Right lobe of liver (tissue), 6 donors: ENCODE measurements around the gene CDH13. TPM values are rescaled to one million over a fixed set of nuclear protein-coding genes. Genes with fewer than 3 reads are reported as not detected.

Experiments used
- ATAC-seq, 4 donors: fragments of 200-7000 bp; cut with Tn5 transposase; one replicate each; pipeline ENCODE4 v1.9.1; 2020; ENCODE audit warnings: mild to moderate bottlenecking in 4 of 4, moderate library complexity in 4 of 4
- DNase-seq, 3 donors: peaks; one replicate each; pipeline ENCODE4 v3.0.0-alpha.2; 2020
- H3K27ac ChIP-seq, 3 donors: fragments of 200-600 bp; one replicate each; pipeline ENCODE4 v1.8.0; 2022
- H3K27me3 ChIP-seq, 2 donors: fragments of 200-600 bp; one replicate each; pipeline ENCODE4 v1.8.0; 2022
- H3K36me3 ChIP-seq, 4 donors: fragments of 200-600 bp; sonication (generic) in 1 of 4; one replicate each; pipeline versions ENCODE4 v1.5.1 to v1.8.0; 2017 to 2022; ENCODE audit warnings: control low read depth in 1 of 4
- H3K4me1 ChIP-seq, 4 donors: fragments of 200-600 bp; sonication (generic) in 1 of 4; one replicate each; pipeline versions ENCODE4 v1.5.1 to v1.8.0; 2017 to 2022; ENCODE audit warnings: control low read depth in 1 of 4
- H3K4me3 ChIP-seq, 3 donors: fragments of 200-600 bp; one replicate each; pipeline ENCODE4 v1.8.0; 2022
- H3K9me3 ChIP-seq, 4 donors: fragments of 200-600 bp; sonication (generic) in 1 of 4; one replicate each; pipeline versions ENCODE4 v1.5.1 to v1.8.0; 2017 to 2022; ENCODE audit warnings: control low read depth in 1 of 4
- POLR2A ChIP-seq: fragments of 450-650 bp; IDR thresholded peaks from one replicate; pipeline ENCODE4 v1.6.1; 2017; ENCODE audit warnings: antibody characterized with exemption, mild to moderate bottlenecking
- WGBS: methylation state at CpG from one replicate; pipeline ENCODE4 v1.1.6; 2018; ENCODE audit warnings: low coverage, low lambda C conversion rate; ENCODE audit not compliant: insufficient coverage; ENCODE audit errors: missing lambda C conversion rate; 5-methylcytosine and 5-hydroxymethylcytosine counted together
- intact Hi-C, 2 donors: fragments of 100-400 bp; cut with DNase I; formaldehyde crosslinking; loops; one replicate each; pipeline versions ENCODE4 v1.11.2 to v1.14.1; 2022
- total RNA-seq, 6 experiments: library from RNA; depleted of rRNA in 2 of 6; stranded (reverse); fragments of >200 nt in 2 of 6; fragmentation: NEBNext Ultra II Directional in 3 of 6; extraction: Animal tissue kit (Norgen Biotek cat#: 25700) in 3 of 6; gene quantifications; one replicate each; pipeline versions ENCODE4 v1.1.0 to v1.2.4, GENCODE V29; 2016 to 2023
- TF ChIP-seq, protein P1 (sequence below), 4 donors: fragments of 200-600 bp in 3 of 4; fragments of 450-650 bp in 1 of 4; IDR thresholded peaks; one replicate each; pipeline versions ENCODE4 v1.5.1 to v1.8.0; 2016 to 2022; ENCODE audit warnings: antibody characterized with exemption in 4 of 4, mild to moderate bottlenecking in 2 of 4
- donor health status: DM: no; HTN: yes; CAD: no.
- donor health status: DM: no; HTN: no; CAD: no.
- donor health status: DM: no; HTN: no; CAD: no.
- donor health status: DM: no; HTN: yes; CAD: no.
- donor health status: DM: no; HTN: yes; CAD: no.

CDH13 gene
- total RNA-seq, 6 experiments from 2014 or later = 0.13 to 4.6 (median 0.49) TPM

DNA sequence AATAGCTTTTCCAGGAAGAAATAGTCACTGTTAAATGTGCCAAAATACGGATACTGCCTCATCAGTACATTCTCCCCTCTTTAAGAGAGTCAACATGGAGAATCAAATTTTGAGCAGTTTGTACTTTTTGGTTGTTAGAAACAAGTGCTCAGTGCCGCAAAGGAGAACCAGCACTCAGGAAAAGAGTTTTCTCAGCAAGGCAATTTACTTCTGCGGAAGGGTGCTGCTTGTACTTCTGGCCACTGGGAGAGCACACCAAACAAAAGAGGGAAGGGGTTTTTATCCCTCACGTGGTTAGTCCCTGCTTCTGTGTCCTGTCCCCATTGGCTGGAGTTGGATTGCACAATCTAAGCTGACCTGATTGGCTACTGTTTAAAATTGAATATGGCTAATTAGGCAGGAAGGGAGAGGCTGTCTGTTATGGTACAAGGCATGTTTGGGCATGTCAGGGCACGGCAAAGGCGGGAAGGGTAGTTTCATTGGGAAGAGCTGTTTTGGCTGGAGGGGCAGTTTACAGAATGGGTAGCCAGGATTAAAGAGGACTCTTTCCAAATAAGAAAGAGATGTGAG is 499.3 kb downstream of the CDH13 start:
- intact Hi-C loops = no loop called here
- H3K27me3 ChIP-seq = no peaks in the 10 kb centered on the region
- TF ChIP-seq POLR2A = no peak
- TF ChIP-seq, protein P1, sequence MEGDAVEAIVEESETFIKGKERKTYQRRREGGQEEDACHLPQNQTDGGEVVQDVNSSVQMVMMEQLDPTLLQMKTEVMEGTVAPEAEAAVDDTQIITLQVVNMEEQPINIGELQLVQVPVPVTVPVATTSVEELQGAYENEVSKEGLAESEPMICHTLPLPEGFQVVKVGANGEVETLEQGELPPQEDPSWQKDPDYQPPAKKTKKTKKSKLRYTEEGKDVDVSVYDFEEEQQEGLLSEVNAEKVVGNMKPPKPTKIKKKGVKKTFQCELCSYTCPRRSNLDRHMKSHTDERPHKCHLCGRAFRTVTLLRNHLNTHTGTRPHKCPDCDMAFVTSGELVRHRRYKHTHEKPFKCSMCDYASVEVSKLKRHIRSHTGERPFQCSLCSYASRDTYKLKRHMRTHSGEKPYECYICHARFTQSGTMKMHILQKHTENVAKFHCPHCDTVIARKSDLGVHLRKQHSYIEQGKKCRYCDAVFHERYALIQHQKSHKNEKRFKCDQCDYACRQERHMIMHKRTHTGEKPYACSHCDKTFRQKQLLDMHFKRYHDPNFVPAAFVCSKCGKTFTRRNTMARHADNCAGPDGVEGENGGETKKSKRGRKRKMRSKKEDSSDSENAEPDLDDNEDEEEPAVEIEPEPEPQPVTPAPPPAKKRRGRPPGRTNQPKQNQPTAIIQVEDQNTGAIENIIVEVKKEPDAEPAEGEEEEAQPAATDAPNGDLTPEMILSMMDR (IDR thresholded peaks at IDR 0.05) = no peak
- DNase-seq (no peak), ATAC-seq (no peak)
- no peak overlapping the region for H3K27ac ChIP-seq
- H3K36me3 ChIP-seq = no peaks in the 10 kb centered on the region
- H3K4me3 ChIP-seq = no peak overlapping the region
- no peaks in the 10 kb centered on the region for H3K9me3 ChIP-seq
- 82% methylated on average over 6 of the region's 6 CpGs for WGBS
- H3K4me1 ChIP-seq = no peaks in the 10 kb centered on the region

DNA sequence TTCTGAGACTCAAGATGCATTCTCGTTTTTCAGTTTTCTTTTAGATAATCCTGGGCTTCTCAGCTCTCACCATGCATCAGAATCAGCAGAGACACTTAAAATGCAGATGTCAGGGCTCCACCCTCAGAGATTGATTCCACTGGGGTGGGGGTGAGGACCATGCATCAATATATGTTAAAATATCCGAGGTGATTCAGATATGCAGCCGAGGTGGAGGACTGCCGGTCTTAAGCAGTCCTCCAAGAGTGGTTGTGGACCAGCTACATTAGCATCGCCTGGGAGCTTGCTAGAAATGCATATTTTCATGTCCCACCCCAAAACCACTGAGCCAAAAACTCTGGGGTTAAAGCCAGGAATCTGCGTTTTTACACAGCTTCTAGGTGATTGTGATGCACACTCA is 501.3 kb downstream of the CDH13 start:
- H3K4me1 ChIP-seq = no peaks in the 10 kb centered on the region
- intact Hi-C loops = no loop called here
- no peak overlapping the region for H3K27ac ChIP-seq
- no peaks in the 10 kb centered on the region for H3K27me3 ChIP-seq
- no peak for DNase-seq
- H3K9me3 ChIP-seq = no peaks in the 10 kb centered on the region
- WGBS = 55% methylated on average over 5 of the region's 6 CpGs
- no peak for ATAC-seq
- TF ChIP-seq POLR2A = no peak
- TF ChIP-seq, protein P1 (IDR thresholded peaks at IDR 0.05) = no peak
- H3K4me3 ChIP-seq = no peak overlapping the region
- H3K36me3 ChIP-seq = no peaks in the 10 kb centered on the region

DNA sequence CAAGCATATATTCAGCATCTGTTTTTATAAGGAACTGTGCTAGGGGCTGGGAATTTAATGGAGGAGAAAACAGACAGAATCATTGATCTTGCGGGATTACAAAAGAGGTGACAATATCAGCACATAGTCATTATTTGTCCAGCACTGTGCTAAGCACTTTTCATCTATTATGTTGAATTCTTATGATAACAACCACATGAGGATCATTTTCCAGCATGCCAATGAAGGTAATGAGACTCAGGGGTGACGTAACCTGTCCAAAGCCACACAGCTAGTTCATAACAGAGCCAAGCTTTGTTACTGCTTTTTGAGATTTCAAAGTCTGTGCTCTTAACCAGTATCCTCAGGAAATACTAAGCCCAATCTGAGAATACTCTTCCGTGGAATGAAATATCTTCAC is 503.3 kb downstream of the CDH13 start:
- TF ChIP-seq POLR2A = no peak
- H3K27ac ChIP-seq = no peak overlapping the region
- WGBS = 55% methylated on average over 3 of the region's 3 CpGs
- no peaks in the 10 kb centered on the region for H3K36me3 ChIP-seq
- ATAC-seq (no peak), DNase-seq (no peak)
- no peaks in the 10 kb centered on the region for H3K27me3 ChIP-seq
- no peaks in the 10 kb centered on the region for H3K4me1 ChIP-seq
- H3K4me3 ChIP-seq = no peak overlapping the region
- H3K9me3 ChIP-seq = no peaks in the 10 kb centered on the region
- intact Hi-C loops = no loop called here

DNA sequence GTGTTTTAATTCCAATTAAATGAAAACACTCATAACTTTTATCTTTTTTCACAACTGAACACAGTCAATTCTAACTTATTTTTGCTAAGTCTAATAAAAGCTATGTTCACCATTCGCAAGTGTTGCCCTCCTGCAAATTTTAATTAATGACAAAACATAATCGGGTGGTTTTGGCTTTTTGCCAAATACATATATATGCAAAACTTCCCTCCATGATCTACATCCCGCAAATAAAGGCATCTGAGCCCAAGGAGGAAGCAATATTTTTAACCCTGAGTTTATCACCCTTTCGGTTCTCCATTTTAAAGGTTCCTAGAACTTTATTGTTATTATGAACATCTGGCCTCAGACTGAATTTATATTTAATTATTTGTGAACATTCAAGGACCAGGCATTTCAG is 507.9 kb downstream of the CDH13 start:
- Histone ChIP-seq H3K27ac (no peak overlapping the region), H3K9me3 (no peaks in the 10 kb centered on the region), H3K36me3 (no peaks in the 10 kb centered on the region), H3K4me1 (peaks cover 0 to 7% (median 3%) of the 10 kb centered on the region in 4 donors), H3K4me3 (no peak overlapping the region), H3K27me3 (no peaks in the 10 kb centered on the region)
- no peak for ATAC-seq
- intact Hi-C loops = no loop called here
- no peak for DNase-seq
- 52% methylated on average over 4 of the region's 4 CpGs for WGBS
- no peak for TF ChIP-seq POLR2A
- TF ChIP-seq, protein P1 (IDR thresholded peaks at IDR 0.05) = no peak

DNA sequence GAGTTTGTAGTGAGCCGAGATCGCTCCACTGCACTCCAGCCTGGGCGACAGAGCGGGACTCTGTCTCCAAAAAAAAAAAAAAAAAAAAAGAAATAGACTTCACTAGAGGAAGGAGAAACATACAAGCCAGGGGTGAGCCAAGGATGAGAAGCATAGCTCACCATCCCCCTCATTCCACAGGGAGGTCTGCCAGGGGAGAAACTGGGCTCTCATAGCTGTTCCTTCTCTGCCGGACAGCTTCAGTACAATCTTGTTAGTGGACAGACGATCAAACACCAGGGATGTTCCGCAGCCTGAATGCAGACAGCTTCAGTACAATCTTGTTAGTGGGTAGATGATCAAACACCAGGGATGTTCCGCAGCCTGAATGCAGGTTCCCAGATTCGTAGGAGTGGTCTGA is 509.6 kb downstream of the CDH13 start:
- WGBS = 70% methylated on average over 3 of the region's 9 CpGs
- Histone ChIP-seq H3K27me3 (no peaks in the 10 kb centered on the region), H3K27ac (no peak overlapping the region), H3K4me1 (peaks cover 0 to 7% (median 3%) of the 10 kb centered on the region in 4 donors), H3K36me3 (no peaks in the 10 kb centered on the region), H3K4me3 (no peak overlapping the region), H3K9me3 (no peaks in the 10 kb centered on the region)
- intact Hi-C loops = no loop called here
- ATAC-seq (no peak), DNase-seq (no peak)
- TF ChIP-seq, protein P1 (IDR thresholded peaks at IDR 0.05) = no peak
- TF ChIP-seq POLR2A = no peak
